GM18517 (cell line): ENCODE measurements around the gene WBP2.
"Not testable (repeated sequence)": the region's sequence is repeated elsewhere in the genome, so short reads cannot be mapped to it uniquely, and the experiment has no call there.

Experiments
- ATAC-seq: cut with Tn5 transposase; IDR thresholded peaks from one replicate; pipeline ENCODE4 v1.9.1; 2021; ENCODE audit warnings: mild to moderate bottlenecking, moderate library complexity; ENCODE audit not compliant: unreplicated experiment

Gene WBP2

DNA sequence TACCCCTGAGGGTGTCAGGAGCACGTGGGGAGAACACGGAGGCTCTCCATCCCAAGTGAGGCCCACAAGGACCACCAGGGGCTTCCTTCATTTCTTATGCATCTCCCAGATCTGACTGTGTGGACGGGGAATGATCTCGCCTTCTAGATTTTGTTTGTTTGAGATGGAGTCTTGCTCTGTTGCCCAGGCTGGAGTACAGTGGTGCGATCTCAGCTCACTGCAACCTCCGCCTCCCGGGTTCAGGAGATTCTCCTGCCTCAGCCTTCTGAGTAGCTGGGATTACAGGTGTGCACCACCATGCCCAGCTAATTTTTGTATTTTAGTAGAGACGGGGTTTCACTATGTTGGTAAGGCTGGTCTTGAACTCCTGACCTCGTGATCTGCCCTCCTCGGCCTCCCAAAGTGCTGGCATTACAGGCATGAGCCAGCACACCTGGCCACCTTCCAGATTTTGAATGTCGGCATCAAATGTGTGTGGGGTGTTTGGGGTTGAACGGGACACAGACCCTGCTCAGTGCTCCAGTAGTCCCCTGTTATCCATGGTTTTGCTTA, 13.7 kb upstream of the WBP2 start:
- not testable (repeated sequence) for ATAC-seq

GRCh38 chr17:75865404-75866188, 10.5 kb upstream of the WBP2 start:
- ATAC-seq: not testable (repeated sequence)

DNA sequence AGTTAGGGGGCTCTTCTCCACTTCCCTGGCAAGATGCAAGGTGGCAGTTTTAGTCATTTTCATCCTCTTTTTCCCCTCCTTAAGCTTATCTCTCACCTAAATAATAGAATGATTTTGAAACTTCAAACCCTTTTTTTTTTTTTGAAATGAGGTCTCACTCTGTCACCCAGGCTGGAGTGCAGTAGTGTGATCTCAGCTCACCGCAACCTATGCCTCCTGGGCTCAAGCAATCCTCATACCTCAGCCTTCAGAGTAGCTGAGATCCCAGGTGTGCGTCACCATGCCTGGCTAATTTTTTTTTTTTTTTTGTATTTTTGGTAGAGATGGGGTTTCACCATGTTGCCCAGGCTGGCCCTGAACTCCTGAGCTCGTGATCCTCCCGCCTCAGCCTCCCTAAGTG, 9.8 kb upstream of the WBP2 start:
- not testable (repeated sequence) for ATAC-seq

DNA sequence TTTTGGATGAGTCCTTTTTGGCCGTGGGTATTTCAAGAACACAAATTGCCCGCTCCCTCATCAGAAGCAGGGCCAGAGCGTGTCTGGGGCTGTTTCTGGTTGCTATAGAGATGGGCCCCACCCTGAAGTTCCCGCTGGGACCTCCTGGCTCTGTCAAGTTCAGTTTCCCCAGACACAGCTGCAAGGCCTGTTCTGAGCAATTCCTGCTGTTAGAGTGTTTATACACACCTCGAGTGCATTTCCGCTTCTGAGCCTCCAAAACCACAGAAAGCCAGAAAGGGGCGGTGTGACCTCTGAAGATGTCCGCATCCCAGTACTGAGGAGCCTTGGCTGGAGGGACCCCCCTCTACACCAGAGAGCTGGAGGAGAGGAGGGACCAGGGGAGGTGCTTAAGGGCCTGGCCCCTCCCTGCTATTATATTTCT, 9.3 kb upstream of the WBP2 start:
- peak; percentile 75 for ATAC-seq

DNA sequence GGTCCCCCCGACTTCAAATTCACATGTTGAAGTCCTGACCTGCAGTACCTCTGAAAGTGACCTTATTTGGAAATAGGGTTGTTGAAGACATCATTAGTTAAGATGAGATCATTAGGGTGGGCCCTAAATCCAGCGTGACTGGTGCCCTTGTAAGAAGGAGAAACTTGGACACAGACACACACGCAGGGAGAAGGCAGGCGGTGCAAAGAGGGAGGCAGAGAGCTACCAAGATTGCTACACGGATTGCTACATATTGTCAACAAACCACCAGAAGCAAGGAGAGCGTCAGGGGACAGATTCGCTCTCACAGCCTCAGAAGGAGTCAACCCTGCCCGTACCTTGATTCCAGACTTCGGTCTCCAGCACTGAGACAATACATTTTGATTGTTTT, 6.8 kb upstream of the WBP2 start:
- no peak for ATAC-seq

DNA sequence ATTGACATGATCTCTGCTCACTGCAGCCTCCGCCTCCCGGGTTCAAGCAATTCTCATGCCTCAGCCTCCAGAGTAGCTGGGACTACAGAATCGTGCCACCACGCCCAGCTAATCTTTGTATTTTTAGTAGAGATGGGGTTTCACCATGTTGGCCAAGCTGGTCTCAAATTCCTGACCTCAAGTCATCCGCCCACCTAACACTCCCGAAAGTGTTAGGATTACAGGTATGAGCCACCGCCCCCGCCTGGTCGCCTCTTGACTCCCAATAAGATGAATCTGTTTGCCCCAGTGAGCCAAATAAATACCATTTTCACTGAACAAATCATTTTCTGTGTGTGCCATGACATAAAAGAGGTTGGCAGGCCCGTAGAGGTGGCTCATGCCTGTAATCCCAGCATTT, 4.2 kb upstream of the WBP2 start:
- ATAC-seq: not testable (repeated sequence)

DNA sequence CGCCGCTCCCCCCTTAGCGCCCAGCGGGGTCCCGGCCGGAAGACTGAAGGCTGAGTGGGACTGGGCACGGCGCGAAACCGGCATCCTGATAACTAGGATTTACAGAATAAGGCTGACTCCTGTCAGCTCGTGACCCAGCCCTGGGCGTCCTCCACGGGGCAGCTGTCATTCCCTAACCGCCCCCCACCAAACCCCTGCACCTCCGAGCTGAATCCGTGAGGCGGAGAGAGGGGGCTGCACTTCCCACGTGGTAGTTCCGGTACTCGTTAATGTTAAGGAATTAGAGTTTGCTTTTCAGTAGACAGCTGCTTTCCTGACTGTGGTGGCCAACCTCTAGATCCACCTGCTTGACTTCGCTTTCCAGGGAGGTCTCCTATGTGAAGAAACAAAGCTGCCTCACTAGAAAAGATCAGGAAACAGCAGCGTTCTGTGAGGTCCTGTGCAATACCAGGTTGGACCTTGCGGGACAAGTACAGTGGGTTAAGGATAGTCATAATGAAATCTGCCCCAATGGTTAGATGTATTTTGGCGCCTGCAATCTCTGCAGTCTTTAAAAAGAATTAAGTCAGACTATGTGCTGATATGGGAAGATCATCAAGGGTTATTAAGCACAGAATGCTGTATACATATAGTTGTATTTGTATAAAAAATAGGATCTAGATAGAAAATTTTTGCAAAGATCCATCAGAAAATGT, 1.1 kb upstream of the WBP2 start:
- ATAC-seq: peak; percentile 26

- ATAC-seq: no peak
These were observed 240 bp downstream of the WBP2 start for GRCh38 chr17:75854881-75855309.

- ATAC-seq: no peak
These were observed 910 bp downstream of the WBP2 start for GRCh38 chr17:75854101-75854748.

DNA sequence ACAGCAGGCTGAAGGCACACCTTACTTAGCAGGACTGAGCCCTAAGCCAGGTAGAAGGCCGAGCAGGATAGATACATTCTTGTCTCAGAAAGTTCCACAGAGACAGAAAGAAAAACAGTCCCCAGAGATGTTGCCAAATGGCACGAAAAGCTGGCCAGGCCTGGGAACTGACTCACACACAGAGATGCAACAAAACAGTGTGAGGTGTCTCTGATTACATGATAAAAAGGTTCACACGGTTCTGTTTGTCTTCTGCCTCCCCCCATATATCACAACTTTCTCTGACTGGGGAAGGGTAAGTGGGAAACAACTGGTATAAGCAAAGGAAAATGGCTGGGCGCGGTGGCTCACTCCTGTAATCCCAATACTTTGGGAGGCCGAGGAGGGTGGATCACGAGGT, 1.7 kb downstream of the WBP2 start:
- ATAC-seq: no peak

- not testable (repeated sequence) for ATAC-seq
These were observed 3.5 kb downstream of the WBP2 start for GRCh38 chr17:75851693-75851991.

- ATAC-seq: no peak
These were observed 4.0 kb downstream of the WBP2 start for GRCh38 chr17:75850928-75851692.

- no peak for ATAC-seq
These were observed 5.4 kb downstream of the WBP2 start for GRCh38 chr17:75849724-75850123.

DNA sequence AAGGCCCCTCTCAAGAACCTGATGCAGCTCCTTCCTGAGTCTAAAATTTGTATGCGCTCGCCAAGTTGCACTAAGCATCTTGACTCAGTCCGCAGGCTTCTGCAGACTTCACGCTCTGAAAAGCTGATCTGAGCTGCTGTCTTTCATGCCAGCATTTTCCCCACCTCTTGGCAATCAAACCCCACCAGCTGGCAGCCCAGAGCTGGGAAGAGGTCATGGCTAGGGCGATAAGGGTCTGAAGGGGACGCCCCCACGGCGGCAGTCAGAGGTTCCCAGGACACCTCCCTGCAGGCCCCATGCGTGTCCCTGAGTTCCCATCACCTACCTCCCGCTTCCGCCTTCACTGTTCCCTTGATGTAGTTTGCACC, 5.9 kb downstream of the WBP2 start:
- no peak for ATAC-seq

- ATAC-seq: no peak
These were observed 6.4 kb downstream of the WBP2 start for GRCh38 chr17:75848523-75849278.

DNA sequence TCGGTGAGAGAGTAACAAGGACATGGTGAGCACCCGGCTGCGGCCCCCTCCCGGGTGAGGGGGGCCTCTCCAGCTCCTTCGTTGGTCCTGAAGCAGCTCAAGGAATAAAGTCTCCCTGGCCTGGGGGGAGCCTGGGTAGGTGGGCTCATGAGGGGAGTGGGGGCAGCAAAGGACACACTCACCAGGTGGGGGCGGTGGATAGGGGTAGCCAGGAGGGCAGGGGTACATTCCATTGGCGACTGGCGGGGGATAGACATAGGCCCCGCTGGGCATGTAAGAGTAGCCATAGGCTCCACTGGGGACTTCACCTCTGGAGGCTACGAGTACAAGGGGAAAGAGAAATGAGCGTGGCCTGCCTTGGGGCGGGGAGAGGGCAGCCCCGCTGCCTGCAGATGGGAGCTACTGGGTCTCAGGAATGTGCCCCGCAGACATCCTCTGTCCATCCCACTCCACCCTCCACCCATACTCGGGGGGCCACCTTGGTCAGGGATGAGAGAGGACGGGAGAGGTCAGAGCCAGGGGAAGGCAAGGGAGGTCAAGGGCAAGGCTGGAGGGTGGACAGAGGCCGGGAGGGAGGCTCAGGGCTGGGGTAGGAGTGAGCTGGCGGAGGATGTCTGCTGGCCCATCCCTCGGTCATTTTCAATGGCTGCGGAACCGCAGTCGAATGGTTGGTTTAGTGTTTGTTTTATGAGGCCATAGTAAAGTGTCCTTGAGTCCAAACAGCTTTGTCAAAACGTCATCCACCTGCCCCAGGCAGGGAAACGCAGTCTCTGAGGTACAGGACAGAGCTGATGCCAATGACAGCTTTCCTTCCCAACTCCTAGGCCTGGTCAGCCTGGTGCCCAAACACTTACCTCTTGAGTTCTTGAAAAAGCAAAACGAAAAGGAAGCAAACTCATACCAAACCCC, 7.3 kb downstream of the WBP2 start:
- ATAC-seq: no peak

DNA sequence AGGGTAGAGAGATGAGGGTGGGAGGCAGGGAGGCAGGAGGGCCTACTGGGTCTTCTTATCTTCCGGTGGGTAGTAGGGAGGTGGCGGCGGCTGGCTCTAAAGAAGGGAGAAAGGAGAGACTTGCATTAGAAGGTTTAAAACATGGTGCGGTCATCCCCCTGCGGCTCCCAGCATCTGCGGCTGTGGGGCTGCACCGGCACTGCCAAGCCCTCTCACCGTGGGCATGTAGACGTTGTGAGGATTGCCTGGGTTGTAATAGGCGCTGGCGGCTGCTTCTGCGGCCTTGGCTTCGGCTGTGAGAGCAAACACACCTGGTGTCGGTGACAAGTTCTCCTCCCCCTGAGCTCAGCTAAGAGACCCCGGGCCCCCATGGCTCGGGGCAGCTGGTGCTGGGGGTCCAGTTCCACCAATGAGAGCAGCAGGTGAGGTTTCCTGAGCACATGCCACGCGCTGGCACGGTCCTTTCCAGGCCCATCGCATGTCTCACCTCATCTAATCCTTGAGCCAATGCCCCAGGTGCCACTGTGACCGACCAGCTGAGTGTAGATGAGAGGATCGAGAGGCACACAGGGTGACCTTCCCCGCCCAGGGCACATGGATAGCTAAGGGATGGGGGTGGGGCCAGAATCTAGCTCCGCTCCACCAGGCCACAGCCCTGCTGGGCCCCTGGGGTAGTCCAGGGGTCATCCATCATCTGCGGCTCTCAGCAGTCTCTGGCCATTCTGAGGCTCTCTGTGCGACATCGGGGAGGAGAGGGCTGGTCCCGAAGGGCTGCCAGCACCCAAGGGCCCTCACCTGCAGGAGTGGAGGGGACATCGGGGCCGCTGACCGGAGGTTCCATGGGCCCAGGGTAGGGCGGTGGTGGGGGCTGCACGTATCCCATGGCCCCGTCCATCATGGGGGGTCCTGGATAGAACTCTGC, 8.2 kb downstream of the WBP2 start:
- no peak for ATAC-seq
